A549 treated with CpdA at 1 μM for 4 hours (cell line): ENCODE data around the gene BAAT. TPM values are rescaled to one million over a fixed set of nuclear protein-coding genes. Genes with fewer than 3 reads are reported as not detected.

ENCODE experiments used
- total RNA-seq: library from RNA; stranded (reverse); fragments of 200-300 nt; extraction: Qiagen RNA extraction; gene quantifications from 5 replicates; pipeline ENCODE4 v1.2.3, GENCODE V29; 2022; ENCODE audit warnings: low read depth

Gene BAAT
- total RNA-seq: 0.47 to 0.79 TPM (median 0.58 TPM) in 5 replicates

DNA sequence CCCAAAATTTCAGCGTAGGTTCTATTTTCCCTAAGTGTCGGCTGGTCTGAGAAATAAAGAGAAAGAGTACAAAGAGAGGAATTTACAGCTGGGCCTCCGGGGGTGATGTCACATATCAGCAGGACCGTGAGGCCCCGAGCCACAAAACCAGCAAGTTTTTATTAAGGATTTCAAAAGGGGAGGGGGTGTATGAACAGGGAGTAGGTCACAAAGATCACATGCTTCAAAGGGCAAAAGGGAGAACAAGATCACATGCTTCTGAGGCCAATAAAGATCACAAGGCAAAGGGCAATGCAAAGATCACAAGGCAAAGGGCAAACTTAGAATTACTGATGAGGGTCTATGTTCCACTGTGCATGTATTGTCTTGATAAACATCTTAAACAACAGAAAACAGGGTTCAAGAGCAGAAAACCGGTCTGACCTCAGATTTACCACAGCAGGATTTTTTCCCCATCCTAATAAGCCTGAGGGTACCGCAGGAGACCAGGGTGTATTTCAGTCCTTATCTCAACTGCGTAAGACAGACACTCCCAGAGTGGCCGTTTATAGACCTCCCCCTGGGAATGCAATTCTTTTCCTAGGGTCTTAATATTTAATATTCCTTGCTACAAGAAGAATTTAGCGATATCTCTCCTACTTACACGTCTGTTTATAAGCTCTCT, at the start of gene BAAT:
Gene BAAT (minus strand): TSS at position 134 of the 664 bp plus-strand sequence. CDS start 13,602 bp downstream, outside the sequence.

GRCh38 chr9:101398068-101398929, 13.5 kb upstream of the BAAT start, which contains the start of the genes MRPL50 and ZNF189:
MRPL50 (minus strand) TSS chr9:101398618; CDS start chr9:101398592, 26 bp downstream.
ZNF189 (plus strand) TSS chr9:101398851; CDS start chr9:101399157, 306 bp downstream.

Other genes with a start within 250 kb of the BAAT start
- gene MRPL50, start 13.6 kb upstream of the BAAT start, total RNA-seq: 13.6 to 22.4 TPM (median 16.0 TPM) in 5 replicates
- 6.2 to 8.7 TPM (median 6.4 TPM) in 5 replicates for gene ZNF189, start 13.8 kb upstream of the BAAT start, total RNA-seq
- not detected in 5 replicates for gene ALDOB, start 50.8 kb upstream of the BAAT start, total RNA-seq
- gene RNF20, start 148.8 kb upstream of the BAAT start, total RNA-seq: 20.9 to 28.0 TPM (median 23.1 TPM) in 5 replicates
- not detected in 5 replicates for gene PPP3R2, start 210.0 kb upstream of the BAAT start, total RNA-seq